Fibroblast of skin of abdomen (primary cell): Measurements from ENCODE around the gene LRBA.

Experiments used
- DNase-seq: peaks from one replicate; pipeline ENCODE4 v3.0.0-alpha.2; 2013

Gene LRBA

GRCh38 chr4:150479657-150480056 lies 535.4 kb downstream of the LRBA start:
- DNase-seq: no peak

DNA sequence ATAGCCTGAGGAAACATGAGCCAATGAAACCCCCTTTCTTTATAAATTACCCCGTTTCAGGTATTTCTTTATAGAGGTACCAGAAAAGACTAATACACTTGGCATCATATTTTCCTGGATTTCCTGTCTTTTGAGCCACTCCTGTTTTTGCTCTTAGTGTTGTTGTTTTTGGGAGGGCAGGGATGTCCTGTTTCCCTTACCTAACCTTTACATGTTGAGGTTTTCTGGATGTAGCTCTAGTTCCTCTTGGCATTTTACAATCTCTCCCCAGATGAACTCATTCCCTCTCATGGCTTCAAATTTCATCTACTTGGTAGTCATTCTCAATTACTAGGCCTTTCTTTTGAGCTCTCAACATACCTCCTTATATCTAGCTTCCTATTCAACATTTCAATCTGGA lies 537.2 kb downstream of the LRBA start:
- DNase-seq: no peak

- DNase-seq: no peak
These were observed 538.3 kb downstream of the LRBA start for GRCh38 chr4:150476776-150477175.

DNA sequence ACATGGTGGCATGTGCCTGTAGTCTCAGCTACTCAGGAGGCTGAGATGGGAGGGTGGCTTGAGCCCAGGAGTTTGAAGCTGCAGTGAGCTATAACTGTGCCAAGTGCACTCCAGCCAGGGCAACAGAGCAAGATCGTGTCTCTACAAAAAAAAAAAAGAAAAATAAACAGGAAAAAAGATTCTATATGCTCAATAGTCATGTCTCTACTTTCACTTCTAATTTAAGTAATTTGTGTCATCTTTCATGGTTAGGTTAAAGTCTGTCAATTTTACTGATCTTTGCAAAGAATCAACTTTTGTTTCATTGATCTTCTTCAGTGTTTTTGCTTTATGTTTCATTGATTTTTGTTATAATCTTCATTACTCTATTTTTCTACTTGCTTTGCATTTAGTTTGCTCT lies 539.3 kb downstream of the LRBA start:
- no peak for DNase-seq

GRCh38 chr4:150464523-150464922 lies 550.6 kb downstream of the LRBA start:
- no peak for DNase-seq

DNA sequence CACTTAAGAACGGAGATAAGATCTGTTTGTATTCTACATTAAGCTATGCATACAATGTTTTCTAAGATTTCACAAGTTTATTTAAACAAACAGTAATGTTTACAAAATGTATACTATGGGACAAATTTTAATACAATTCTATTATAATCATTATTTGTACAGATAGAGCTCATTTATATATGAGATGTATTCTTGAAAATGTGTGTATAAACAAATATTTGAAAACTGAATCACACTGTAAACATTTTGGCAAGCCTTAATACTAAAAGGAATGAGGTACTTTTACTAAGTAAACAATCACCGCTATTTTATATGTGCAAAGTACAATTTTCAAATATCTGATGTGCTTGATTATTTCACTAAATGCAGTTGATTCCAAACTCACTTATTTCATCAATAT lies 552.3 kb downstream of the LRBA start:
- no peak for DNase-seq

DNA sequence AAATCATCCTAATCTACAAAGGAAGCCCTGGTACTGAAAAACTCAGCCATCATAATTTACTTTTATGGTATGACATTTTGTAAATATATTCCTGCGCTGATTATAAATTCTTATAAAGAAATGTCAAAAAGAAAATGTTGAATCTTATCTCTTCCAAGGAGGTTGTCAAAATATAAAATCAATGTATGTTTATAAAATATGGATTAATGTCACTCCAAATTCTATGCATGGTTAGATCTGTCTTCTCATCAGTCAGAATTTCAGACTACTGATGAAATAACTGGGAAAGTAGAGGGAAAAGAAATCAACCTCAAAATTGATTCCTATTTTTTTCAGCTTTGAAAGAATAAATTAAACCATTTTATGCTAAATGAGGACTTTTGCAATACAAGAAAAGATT lies 553.1 kb downstream of the LRBA start:
- no peak for DNase-seq

DNA sequence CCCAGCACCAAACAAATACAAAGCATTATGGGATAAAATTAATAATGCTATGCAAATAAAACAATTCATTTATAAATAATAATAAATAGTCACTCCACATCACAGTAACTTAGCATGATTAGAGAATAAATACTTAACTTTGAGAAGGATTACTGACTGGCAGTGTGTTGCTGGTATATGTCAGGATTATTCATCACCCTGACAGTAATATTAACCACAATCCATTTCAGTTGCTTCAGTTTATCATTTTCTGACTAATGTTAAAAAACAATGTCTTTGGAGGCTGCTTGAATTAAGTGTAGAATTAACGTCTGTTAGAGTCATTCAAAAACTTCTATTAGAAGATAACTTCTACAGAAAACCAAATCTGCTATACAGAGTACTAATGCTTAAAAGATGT lies 557.3 kb downstream of the LRBA start:
- DNase-seq: peak; percentile 9

DNA sequence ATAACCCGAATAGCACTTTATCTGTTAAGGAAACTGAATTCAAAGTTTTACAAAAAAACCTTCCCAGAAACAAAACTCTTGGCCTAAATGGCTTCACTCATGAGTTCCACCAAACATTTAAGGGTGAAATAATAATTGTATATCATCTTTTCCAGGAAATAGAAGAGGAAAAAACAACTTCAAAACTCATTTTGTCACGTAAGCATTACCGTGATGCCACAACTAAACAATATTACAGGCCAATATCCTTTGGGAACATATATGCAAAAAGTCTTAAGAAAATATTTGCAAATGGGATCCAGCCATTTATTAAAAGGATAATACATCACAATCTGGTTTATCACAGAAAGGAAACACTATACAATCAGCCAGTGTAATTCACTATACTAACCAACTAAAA lies 563.2 kb downstream of the LRBA start:
- no peak for DNase-seq

- DNase-seq: no peak
These were observed 567.7 kb downstream of the LRBA start for GRCh38 chr4:150447356-150447755.

DNA sequence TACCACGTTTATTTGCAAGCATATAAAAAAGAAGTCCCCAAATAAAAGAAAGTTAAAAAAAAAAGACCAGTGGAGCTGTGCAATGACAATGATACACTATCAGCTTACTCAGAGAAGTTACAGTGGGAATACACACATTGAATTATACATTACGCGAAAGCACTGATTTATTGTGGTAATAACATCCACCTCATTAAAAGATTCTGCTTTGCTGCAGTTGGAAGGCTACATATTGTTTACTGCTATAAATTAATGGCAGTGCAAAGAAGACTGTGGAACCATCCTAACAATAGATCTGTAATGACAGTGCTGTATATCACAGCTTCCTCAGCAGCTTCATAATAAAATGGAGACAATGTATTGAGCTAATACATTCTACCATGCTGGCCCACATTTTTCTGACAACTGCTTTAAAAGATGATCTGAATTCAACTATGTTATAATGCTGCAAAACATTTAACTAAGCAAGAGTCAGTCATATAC lies 575.6 kb downstream of the LRBA start:
- DNase-seq: no peak

DNA sequence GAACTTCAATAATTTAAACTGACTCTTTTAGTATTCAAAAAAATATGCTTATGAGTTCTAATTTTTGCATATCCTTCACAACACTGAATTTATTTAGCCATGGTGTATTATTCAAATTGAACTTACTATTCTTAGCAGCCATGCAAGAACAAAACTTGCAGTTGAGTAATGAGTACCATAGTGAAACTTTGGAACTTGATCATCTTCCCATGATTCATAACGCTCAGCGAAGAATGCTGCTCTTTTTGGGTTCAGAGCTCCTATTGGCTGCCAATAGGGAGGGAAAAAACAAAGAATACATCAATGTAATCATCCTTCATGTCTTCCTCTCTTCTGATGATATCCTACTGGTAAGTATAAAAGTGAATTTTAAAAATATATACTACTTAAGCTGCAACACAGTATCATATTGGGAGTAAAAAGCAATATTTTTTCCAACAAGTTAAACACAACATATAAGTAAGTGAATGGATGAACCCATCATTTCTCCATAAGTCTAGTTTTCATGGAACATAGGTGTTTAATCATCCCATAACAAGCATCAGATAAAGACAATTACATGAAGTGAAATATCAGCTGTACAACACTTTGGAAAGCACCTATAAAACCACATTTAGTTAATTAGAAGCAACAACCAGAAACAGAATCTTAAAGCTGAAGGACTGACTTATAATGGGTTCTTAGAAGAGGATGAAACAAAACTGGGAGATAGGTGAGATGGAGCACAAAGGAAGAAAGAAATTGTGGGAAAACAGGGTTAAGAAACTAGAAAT lies 578.3 kb downstream of the LRBA start:
- no peak for DNase-seq

- DNase-seq: no peak
These were observed 583.9 kb downstream of the LRBA start for GRCh38 chr4:150431221-150431620.

DNA sequence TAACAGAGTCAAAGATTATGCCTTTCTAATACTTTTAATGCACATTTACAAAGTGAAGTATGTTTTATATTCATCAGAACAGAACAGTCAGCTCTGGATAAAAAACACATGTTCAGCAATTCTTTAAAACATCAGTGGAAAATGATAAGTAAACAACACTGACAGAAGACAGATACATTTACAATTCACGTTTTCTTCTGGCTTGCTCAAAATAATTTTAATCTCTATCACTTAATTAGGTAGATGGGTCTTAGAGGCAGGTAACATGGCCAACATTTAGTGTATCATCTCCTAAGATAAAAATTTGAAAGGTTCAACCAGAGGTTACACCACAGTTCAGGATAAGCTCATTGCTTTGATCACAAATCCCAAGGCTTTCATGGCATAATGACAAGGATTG lies 589.9 kb downstream of the LRBA start:
- no peak for DNase-seq

DNA sequence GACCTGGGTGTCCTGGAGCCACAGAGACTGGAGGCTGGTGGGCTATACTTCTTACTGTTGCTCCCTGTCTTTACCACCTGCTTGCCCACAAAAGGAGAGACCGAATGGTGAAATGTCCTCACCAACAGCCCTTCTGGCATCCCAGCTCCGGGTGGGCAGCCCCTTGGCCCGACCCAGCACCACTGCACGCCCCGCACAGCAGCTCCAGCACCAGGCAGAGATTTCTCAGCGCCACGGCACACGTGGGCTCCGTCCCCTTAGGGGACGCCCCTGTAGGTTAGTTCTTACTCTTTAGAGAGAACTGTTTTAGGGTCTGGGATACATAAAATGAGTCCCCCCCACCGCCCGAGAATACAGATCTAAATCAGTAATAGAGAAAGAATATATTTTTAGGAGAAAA lies 591.6 kb downstream of the LRBA start:
- DNase-seq: no peak

- DNase-seq: no peak
These were observed 592.0 kb downstream of the LRBA start for GRCh38 chr4:150423074-150423473.

DNA sequence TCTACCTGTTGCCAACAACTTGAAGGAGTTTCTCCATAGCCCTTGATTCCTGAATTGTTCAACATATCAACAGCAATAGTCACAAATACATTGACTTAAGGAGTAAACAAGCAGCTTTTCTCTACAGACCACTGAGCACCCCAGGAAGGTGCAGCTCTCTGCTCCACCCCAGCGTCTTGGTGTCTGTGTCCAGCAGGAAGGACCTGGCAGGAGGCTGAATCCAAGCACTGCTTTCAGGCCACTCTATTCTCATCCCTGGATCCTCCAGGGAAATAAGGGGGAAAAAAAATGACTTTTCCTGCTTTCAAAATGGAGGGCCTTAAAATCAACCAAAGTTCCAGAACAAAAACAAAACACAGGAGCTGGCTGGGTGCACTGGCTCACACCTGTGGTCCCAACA lies 593.5 kb downstream of the LRBA start:
- DNase-seq: no peak

- DNase-seq: no peak
These were observed 595.1 kb downstream of the LRBA start for GRCh38 chr4:150419939-150420338.

GRCh38 chr4:150418757-150419410 lies 596.2 kb downstream of the LRBA start:
- no peak for DNase-seq

DNA sequence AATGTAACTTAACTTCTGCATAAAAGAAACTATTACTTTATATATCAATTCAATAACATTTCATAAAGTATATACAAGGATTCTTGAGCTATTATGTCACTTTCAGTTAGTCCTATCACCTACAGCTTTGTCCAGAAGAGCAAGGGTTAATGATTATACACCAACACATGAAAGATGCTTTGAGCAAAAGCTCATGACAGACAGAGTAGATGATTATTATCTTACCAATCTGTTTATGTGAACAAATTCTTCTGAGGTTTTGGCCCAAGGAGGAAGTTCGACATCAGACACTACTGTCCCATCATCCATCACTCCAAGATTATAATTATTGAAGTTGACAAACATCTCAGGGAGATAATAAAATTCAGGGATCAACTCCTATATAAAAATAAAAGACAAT lies 599.9 kb downstream of the LRBA start:
- DNase-seq: no peak

GRCh38 chr4:150411520-150411919 lies 603.6 kb downstream of the LRBA start:
- DNase-seq: peak; percentile 23

DNA sequence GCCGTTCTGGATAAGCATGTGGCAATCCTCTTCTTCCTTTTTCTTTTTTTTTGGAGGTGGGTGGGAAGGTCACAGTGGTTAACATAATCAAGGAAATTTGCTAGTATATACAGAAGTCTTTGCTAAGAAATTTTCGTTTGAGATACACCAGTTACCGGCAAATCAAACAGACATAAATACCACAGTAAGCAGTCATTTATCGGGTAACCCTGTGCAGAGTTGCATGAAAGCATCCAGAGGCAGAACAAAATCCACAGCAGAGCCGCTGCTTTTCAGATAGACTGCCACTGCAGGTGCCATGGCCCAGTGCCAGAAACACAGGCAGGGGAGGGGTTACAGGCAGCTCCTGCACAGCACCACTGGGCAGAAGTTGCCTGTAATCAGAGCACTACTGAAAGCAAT lies 612.2 kb downstream of the LRBA start:
- no peak for DNase-seq

DNA sequence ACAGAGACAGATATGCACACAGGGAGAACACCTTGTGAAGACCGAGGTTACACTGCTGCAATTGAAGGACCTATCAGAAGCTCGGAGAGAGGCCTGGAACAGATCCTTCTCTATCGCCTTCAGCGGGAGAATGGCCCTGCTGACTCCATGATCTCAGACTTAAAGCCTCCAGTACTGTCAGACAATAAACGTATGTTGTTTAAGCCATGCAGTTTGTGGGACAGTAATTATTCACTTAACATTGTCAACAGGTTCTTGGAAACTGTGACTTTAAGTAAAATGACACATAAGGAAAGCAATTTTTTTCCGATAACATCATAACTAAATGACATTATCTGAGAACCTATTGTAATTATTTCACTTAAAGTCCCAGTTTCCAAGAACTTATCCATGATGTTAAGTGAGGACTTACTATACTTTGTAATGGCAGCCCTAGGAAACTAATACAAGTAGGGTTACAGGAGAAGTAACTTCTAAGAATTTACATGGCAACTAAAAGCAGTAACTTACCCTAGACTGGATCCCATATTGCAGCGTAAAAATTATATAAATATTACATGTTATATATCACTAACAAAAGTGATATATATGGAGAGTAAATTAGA lies 613.9 kb downstream of the LRBA start:
- no peak for DNase-seq

DNA sequence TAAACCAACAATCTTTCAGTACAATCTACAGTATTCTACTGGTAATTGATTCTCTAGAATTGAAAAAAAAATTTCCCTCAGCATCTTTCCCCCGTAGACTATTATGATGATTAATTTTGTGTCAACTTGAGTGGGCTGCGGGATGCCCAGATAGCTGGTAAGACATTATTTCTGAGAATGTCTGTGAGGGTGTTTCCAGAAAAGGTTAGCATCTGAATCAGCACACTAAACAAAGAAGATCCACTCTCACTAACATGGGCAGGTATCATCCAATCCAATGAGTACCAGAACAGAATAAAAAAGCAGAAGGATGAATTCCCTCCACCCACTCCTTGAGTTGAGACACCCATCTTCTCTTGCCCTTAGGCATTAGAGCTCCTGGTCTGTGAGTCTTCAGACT lies 619.2 kb downstream of the LRBA start:
- DNase-seq: no peak
